SK-N-SH (cell line): ENCODE results near the gene MBNL1. TPM values are rescaled to one million over a fixed set of nuclear protein-coding genes. Genes with fewer than 3 reads are reported as not detected.
A peak's percentile ranks its signal among the peaks of the same experiment; 100 is the strongest.

ENCODE experiments used
- EZH2phosphoT487 ChIP-seq: fragments of 200-600 bp; sonication (generic); IDR thresholded peaks from 2 replicates; pipeline ENCODE4 v1.6.1; 2017; ENCODE audit warnings: low read depth, mixed run types, mild to moderate bottlenecking, antibody characterized with exemption, moderate library complexity, borderline replicate concordance
- FOSL2 ChIP-seq: IDR thresholded peaks from 2 replicates; pipeline ENCODE4 v1.4.0; 2012; ENCODE audit warnings: low read depth, mild to moderate bottlenecking, moderate library complexity, borderline replicate concordance
- GATA2 ChIP-seq: sonication (generic); formaldehyde crosslinking; IDR thresholded peaks from 2 replicates; pipeline ENCODE4 v1.5.0; 2020; ENCODE audit warnings: mild to moderate bottlenecking, missing genetic modification reagents
- IRF3 ChIP-seq: fragments of 150-350 bp; IDR thresholded peaks from 2 replicates; pipeline ENCODE4 v1.6.1; 2016; ENCODE audit warnings: mild to moderate bottlenecking, low read depth, low read length
- NFIC ChIP-seq: IDR thresholded peaks from 2 replicates; pipeline ENCODE4 v1.4.0; 2012; ENCODE audit warnings: borderline replicate concordance
- NRF1 ChIP-seq: IDR thresholded peaks from 2 replicates; pipeline ENCODE4 v1.6.1; 2012; ENCODE audit warnings: low read depth, mild to moderate bottlenecking, low read length
- PBX3 ChIP-seq: IDR thresholded peaks from 2 replicates; pipeline ENCODE4; 2012
- POLR2AphosphoS5 ChIP-seq: IDR thresholded peaks from 2 replicates; pipeline ENCODE4 v1.6.1; 2012; ENCODE audit warnings: low read depth, low read length
- RCOR1 ChIP-seq: fragments of 150-350 bp; IDR thresholded peaks from 2 replicates; pipeline ENCODE4 v1.6.1; 2017; ENCODE audit warnings: antibody characterized with exemption, low read length
- REST ChIP-seq: IDR thresholded peaks from 2 replicates; pipeline ENCODE4 v1.6.1; 2012; ENCODE audit warnings: mild to moderate bottlenecking, low read depth, low read length, moderate library complexity
- RFX5 ChIP-seq: IDR thresholded peaks from 2 replicates; pipeline ENCODE4 v1.6.1; 2012; ENCODE audit warnings: mild to moderate bottlenecking, improper control_type of control experiment, low read length
- SIN3A ChIP-seq: IDR thresholded peaks from 2 replicates; pipeline ENCODE4 v1.6.1; 2012; ENCODE audit warnings: low read depth, mild to moderate bottlenecking, low read length, moderate library complexity, borderline replicate concordance
- SMC3 ChIP-seq: IDR thresholded peaks from 2 replicates; pipeline ENCODE4 v1.6.1; 2012; ENCODE audit warnings: low read depth, low read length, improper control_type of control experiment
- TAF1 ChIP-seq: IDR thresholded peaks from 2 replicates; pipeline ENCODE4 v1.6.1; 2012; ENCODE audit warnings: low read depth, mild to moderate bottlenecking, low read length, moderate library complexity, borderline replicate concordance
- USF1 ChIP-seq: IDR thresholded peaks from 2 replicates; pipeline ENCODE4 v1.4.0; 2012; ENCODE audit warnings: low read depth, borderline replicate concordance
- polyA plus RNA-seq, 3 experiments: library from polyadenylated mRNA; depleted of rRNA; stranded (reverse); fragments of >200 nt; gene quantifications; 2 replicates each; pipeline ENCODE4 v1.2.3, GENCODE V29; 2012
- TF ChIP-seq, protein P1 (sequence below): IDR thresholded peaks from 2 replicates; pipeline ENCODE4 v1.4.0; 2012; ENCODE audit warnings: low read depth, borderline replicate concordance

The MBNL1 gene
- polyA plus RNA-seq, 1 of the 3 experiments (the other 2 are of a cell fraction), result 44.3 TPM

DNA sequence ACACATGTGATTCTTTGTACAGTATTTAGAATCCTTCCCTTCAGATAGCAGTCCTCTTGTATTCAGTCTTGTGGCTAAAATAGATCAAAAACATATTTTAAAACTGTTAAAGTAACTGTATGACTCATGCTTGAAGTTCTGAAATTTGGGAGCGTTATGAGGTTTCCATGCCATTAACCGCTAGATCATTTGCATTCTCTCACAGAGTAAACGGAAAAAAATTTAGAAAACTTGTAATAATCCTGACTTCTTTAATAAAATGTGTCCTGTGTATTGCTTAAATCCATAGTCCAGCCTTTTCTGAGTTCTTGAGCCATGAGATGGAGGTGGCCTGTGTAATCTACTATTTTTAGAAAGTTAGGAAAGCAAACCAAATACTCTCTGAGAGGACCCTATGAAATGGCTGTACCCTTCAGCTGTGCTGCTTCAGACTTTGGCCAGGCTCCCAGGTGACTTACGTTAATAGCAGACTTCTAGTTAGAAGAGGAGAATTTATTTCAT is 33.8 kb downstream of the MBNL1 start (continued):
- TF ChIP-seq, protein P1, sequence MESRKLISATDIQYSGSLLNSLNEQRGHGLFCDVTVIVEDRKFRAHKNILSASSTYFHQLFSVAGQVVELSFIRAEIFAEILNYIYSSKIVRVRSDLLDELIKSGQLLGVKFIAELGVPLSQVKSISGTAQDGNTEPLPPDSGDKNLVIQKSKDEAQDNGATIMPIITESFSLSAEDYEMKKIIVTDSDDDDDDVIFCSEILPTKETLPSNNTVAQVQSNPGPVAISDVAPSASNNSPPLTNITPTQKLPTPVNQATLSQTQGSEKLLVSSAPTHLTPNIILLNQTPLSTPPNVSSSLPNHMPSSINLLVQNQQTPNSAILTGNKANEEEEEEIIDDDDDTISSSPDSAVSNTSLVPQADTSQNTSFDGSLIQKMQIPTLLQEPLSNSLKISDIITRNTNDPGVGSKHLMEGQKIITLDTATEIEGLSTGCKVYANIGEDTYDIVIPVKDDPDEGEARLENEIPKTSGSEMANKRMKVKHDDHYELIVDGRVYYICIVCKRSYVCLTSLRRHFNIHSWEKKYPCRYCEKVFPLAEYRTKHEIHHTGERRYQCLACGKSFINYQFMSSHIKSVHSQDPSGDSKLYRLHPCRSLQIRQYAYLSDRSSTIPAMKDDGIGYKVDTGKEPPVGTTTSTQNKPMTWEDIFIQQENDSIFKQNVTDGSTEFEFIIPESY, result no peak
- TF ChIP-seq TAF1, result no peak
- TF ChIP-seq REST, result no peak
- no peak for TF ChIP-seq SMC3
- TF ChIP-seq RCOR1, result no peak
- no peak for TF ChIP-seq GATA2
- no peak for TF ChIP-seq EZH2phosphoT487
- peak; percentile 78 for TF ChIP-seq FOSL2
- no peak for TF ChIP-seq USF1
- no peak for TF ChIP-seq RFX5
- no peak for TF ChIP-seq NRF1
- 0 out of 2 replicates have a peak, but pooled peaks have one; percentile 38 for TF ChIP-seq PBX3
- TF ChIP-seq SIN3A, result no peak
- TF ChIP-seq NFIC, result peak; percentile 42; the same call in 1 of the 2 replicates
- TF ChIP-seq IRF3, result no peak
- peak; percentile 53; the same call in 1 of the 2 replicates for TF ChIP-seq POLR2AphosphoS5
